ENCODE measurements around the gene MT1F.

MT1F gene

GRCh38 chr16:56700195-56700594 is 42.4 kb downstream of the MT1F start:
- DNase-seq (ENCODE audit: low spot score): no peak

- no peak for DNase-seq (ENCODE audit: low spot score)
Measured at GRCh38 chr16:56700631-56701030, 42.9 kb downstream of the MT1F start.

- DNase-seq (ENCODE audit: low spot score): no peak
Measured at GRCh38 chr16:56701534-56701933, 43.8 kb downstream of the MT1F start.

GRCh38 chr16:56702836-56703235 is 45.1 kb downstream of the MT1F start:
- DNase-seq (ENCODE audit: low spot score): no peak

Measured in AG08396 (cell line).